BLaER1 (cell line): ENCODE data around the gene ABLIM2.

Experiments used
- H3K27ac ChIP-seq: shearing (Covaris generic); formaldehyde crosslinking; 2 replicates; pipeline ENCODE4 v1.8.1; 2022
- H3K27me3 ChIP-seq: shearing (Covaris generic); formaldehyde crosslinking; 2 replicates; pipeline ENCODE4 v1.8.1; 2022
- H3K36me3 ChIP-seq: shearing (Covaris generic); formaldehyde crosslinking; 2 replicates; pipeline ENCODE4 v1.8.1; 2022
- H3K4me1 ChIP-seq: shearing (Covaris generic); formaldehyde crosslinking; 2 replicates; pipeline ENCODE4 v1.8.1; 2022
- H3K4me2 ChIP-seq: shearing (Covaris generic); formaldehyde crosslinking; 2 replicates; pipeline ENCODE4 v1.8.1; 2022
- H3K4me3 ChIP-seq: shearing (Covaris generic); formaldehyde crosslinking; 2 replicates; pipeline ENCODE4 v1.8.1; 2022
- H3K9ac ChIP-seq: shearing (Covaris generic); formaldehyde crosslinking; 2 replicates; pipeline ENCODE4 v1.8.1; 2022
- H3K9me3 ChIP-seq: shearing (Covaris generic); formaldehyde crosslinking; 2 replicates; pipeline ENCODE4 v1.8.1; 2022
- H4K20me1 ChIP-seq: shearing (Covaris generic); formaldehyde crosslinking; 2 replicates; pipeline ENCODE4 v1.8.1; 2022
- Cebpa-rat ChIP-seq: shearing (Covaris generic); IDR thresholded peaks from 2 replicates; pipeline ENCODE4 v1.8.1; 2022

The ABLIM2 gene

GRCh38 chr4:8061145-8061544 lies 97.5 kb downstream of the ABLIM2 start:
- H3K27me3 ChIP-seq = no peaks in the 10 kb centered on the region
- TF ChIP-seq Cebpa-rat = no peak
- no peaks in the 10 kb centered on the region for H3K4me1 ChIP-seq
- H3K9ac ChIP-seq = no peak overlapping the region
- H3K36me3 ChIP-seq = peaks cover 7% of the 10 kb centered on the region; the same call in 1 of the 2 replicates
- H3K27ac ChIP-seq = no peak overlapping the region
- peaks cover 50% of the 10 kb centered on the region for H3K9me3 ChIP-seq
- H3K4me3 ChIP-seq = no peak overlapping the region
- no peaks in the 10 kb centered on the region for H4K20me1 ChIP-seq
- no peak overlapping the region for H3K4me2 ChIP-seq

GRCh38 chr4:8060632-8061031 lies 98.0 kb downstream of the ABLIM2 start:
- Histone ChIP-seq H3K9me3 (peaks cover 55% of the 10 kb centered on the region), H4K20me1 (no peaks in the 10 kb centered on the region), H3K9ac (no peak overlapping the region), H3K27ac (no peak overlapping the region), H3K36me3 (peaks cover 7% of the 10 kb centered on the region; the same call in 1 of the 2 replicates), H3K4me2 (no peak overlapping the region), H3K4me3 (no peak overlapping the region), H3K27me3 (no peaks in the 10 kb centered on the region), H3K4me1 (no peaks in the 10 kb centered on the region)
- no peak for TF ChIP-seq Cebpa-rat

- Histone ChIP-seq H3K27me3 (no peaks in the 10 kb centered on the region), H4K20me1 (no peaks in the 10 kb centered on the region), H3K4me2 (no peak overlapping the region), H3K4me3 (no peak overlapping the region), H3K4me1 (peaks cover 17% of the 10 kb centered on the region), H3K27ac (no peak overlapping the region), H3K36me3 (0 out of 2 replicates have a peak, but pooled peaks cover 3% of the 10 kb centered on the region), H3K9me3 (peaks cover 41% of the 10 kb centered on the region), H3K9ac (no peak overlapping the region)
- no peak for TF ChIP-seq Cebpa-rat
Measured at GRCh38 chr4:8058031-8058479, 100.6 kb downstream of the ABLIM2 start.

GRCh38 chr4:8055206-8055605 lies 103.4 kb downstream of the ABLIM2 start:
- H3K36me3 ChIP-seq = 0 out of 2 replicates have a peak, but pooled peaks cover 3% of the 10 kb centered on the region
- H3K9me3 ChIP-seq = peaks cover 32% of the 10 kb centered on the region
- no peak overlapping the region for H3K9ac ChIP-seq
- no peak for TF ChIP-seq Cebpa-rat
- no peaks in the 10 kb centered on the region for H3K27me3 ChIP-seq
- H4K20me1 ChIP-seq = no peaks in the 10 kb centered on the region
- H3K4me1 ChIP-seq = peaks cover 46% of the 10 kb centered on the region
- no peak overlapping the region for H3K4me2 ChIP-seq
- H3K4me3 ChIP-seq = no peak overlapping the region
- H3K27ac ChIP-seq = no peak overlapping the region

GRCh38 chr4:8053688-8054449 lies 104.7 kb downstream of the ABLIM2 start:
- peak overlapping the region; percentile 8; the same call in 1 of the 2 replicates for H3K4me3 ChIP-seq
- H3K27me3 ChIP-seq = no peaks in the 10 kb centered on the region
- no peak overlapping the region; the same call in 1 of the 2 replicates for H3K27ac ChIP-seq
- H3K4me1 ChIP-seq = peaks cover 59% of the 10 kb centered on the region
- peak overlapping the region; percentile 96 for H3K4me2 ChIP-seq
- no peak for TF ChIP-seq Cebpa-rat
- peaks cover 29% of the 10 kb centered on the region for H3K9me3 ChIP-seq
- H3K36me3 ChIP-seq = 0 out of 2 replicates have a peak, but pooled peaks cover 3% of the 10 kb centered on the region
- no peak overlapping the region for H3K9ac ChIP-seq
- no peaks in the 10 kb centered on the region for H4K20me1 ChIP-seq

GRCh38 chr4:8052160-8052691 lies 106.4 kb downstream of the ABLIM2 start:
- Histone ChIP-seq H3K4me3 (no peak overlapping the region), H3K27me3 (no peaks in the 10 kb centered on the region), H3K9ac (no peak overlapping the region), H3K27ac (peak overlapping the region; percentile 30; the same call in 1 of the 2 replicates), H3K4me1 (peaks cover 76% of the 10 kb centered on the region), H4K20me1 (no peaks in the 10 kb centered on the region), H3K36me3 (0 out of 2 replicates have a peak, but pooled peaks cover 3% of the 10 kb centered on the region), H3K4me2 (peak overlapping the region; percentile 96), H3K9me3 (peaks cover 20% of the 10 kb centered on the region)
- TF ChIP-seq Cebpa-rat = no peak

- H3K27ac ChIP-seq = no peak overlapping the region
- H3K9me3 ChIP-seq = peaks cover 20% of the 10 kb centered on the region
- H3K4me1 ChIP-seq = peaks cover 82% of the 10 kb centered on the region
- H4K20me1 ChIP-seq = no peaks in the 10 kb centered on the region
- H3K27me3 ChIP-seq = no peaks in the 10 kb centered on the region
- H3K36me3 ChIP-seq = 0 out of 2 replicates have a peak, but pooled peaks cover 3% of the 10 kb centered on the region
- H3K4me2 ChIP-seq = peak overlapping the region; percentile 96
- no peak overlapping the region for H3K4me3 ChIP-seq
- no peak overlapping the region; the same call in 1 of the 2 replicates for H3K9ac ChIP-seq
- TF ChIP-seq Cebpa-rat = no peak
Measured at GRCh38 chr4:8051644-8052043, 107.0 kb downstream of the ABLIM2 start.

GRCh38 chr4:8050555-8051206 lies 107.9 kb downstream of the ABLIM2 start:
- peak overlapping the region; percentile 52 for H3K4me3 ChIP-seq
- no peaks in the 10 kb centered on the region for H3K27me3 ChIP-seq
- H4K20me1 ChIP-seq = no peaks in the 10 kb centered on the region
- H3K4me1 ChIP-seq = peaks cover 91% of the 10 kb centered on the region
- H3K4me2 ChIP-seq = peak overlapping the region; percentile 96
- peaks cover 12% of the 10 kb centered on the region for H3K9me3 ChIP-seq
- H3K9ac ChIP-seq = peak overlapping the region; percentile 45
- H3K36me3 ChIP-seq = 0 out of 2 replicates have a peak, but pooled peaks cover 3% of the 10 kb centered on the region
- no peak for TF ChIP-seq Cebpa-rat
- peak overlapping the region; percentile 71 for H3K27ac ChIP-seq

GRCh38 chr4:8050180-8050554 lies 108.4 kb downstream of the ABLIM2 start:
- H3K27ac ChIP-seq = peak overlapping the region; percentile 71
- no peaks in the 10 kb centered on the region for H3K27me3 ChIP-seq

More at GRCh38 chr4:8050180-8050554, 108.4 kb downstream of the ABLIM2 start:
- Histone ChIP-seq H3K36me3 (0 out of 2 replicates have a peak, but pooled peaks cover under 1% of the 10 kb centered on the region), H3K4me3 (peak overlapping the region; percentile 52; the same call in 1 of the 2 replicates), H3K4me1 (peaks cover 96% of the 10 kb centered on the region), H3K4me2 (peak overlapping the region; percentile 96), H4K20me1 (no peaks in the 10 kb centered on the region), H3K9ac (peak overlapping the region; percentile 45; the same call in 1 of the 2 replicates), H3K9me3 (peaks cover 7% of the 10 kb centered on the region)
- no peak for TF ChIP-seq Cebpa-rat
